ENCODE results near the gene MRPS18B.

The MRPS18B gene

DNA sequence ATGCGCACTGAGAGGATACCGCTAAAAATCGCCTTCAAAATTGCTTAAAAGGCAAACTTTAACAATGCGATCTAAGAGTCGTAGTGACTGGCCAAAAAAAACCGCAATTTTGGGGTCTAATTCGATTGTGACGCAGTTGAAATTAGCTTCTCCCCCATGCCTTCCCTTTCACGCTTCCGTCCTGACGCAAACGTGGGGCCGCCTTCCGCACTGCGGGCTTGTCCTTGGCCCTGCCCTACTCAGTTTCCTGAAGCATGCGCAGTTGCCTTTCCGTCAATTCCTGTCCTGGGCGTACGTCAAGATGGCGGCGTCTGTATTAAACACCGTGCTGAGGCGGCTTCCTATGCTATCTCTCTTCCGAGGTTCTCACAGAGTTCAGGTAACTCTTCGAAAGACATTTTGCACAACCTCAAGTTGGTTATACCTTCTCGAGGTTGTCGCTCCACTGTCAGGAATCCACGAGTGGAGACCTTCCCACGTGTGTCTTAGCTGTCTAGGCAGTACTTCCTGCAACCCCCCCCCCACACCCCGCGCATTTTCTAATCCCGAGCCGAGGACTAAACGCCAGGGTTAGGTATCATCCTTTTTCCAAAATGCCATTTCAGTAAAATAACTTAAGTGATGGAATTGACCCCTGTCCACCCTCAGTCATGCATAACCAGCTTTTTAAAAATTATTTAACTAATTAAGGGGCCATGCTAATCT, at the start of gene MRPS18B:
MRPS18B (plus strand) TSS at position 276 of the 705 bp plus-strand sequence; CDS start at position 302, 26 bp downstream.
- peak; percentile 98 for DNase-seq (ENCODE audit: low read depth)

DNA sequence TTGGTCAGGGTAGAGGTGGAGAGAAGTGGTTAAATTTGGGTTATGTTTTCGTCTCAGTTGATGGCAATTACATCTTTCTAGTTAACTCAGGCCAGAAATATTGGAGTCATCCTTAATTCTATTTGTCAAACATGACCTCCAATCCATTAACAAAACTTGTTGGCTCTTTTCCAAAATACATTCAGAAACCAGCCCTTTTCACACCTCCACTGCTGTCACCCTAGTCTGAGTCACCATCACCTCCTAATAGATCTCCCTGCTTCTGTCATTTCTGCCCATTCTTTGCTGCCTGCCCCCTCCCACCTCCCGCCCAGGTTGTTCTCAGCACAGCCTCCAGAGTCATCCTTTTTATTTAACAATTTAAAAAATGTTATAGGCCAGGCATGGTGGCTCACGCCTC, 49.4 kb upstream of the MRPS18B start:
- no peak for DNase-seq (ENCODE audit: low read depth)

DNA sequence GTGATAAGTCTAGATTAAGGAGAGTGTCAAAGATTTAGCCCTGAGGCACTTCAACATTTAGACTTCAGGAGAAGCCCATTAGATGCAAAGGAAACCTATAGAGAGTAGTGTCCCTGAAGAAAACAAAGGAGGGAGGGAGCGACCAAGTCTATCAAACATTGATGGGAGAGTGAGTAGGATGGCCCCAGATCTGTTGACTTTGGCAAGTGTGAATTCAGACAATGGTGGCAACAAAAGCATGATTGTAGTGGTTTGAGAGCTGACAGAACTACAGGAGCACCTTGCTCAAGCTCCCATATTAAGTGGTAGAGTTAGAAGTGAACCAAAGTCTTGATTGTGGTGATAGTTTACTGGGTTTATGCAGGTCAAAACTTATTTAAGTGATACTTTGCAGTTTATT, 47.4 kb upstream of the MRPS18B start:
- DNase-seq (ENCODE audit: low read depth), result no peak

DNA sequence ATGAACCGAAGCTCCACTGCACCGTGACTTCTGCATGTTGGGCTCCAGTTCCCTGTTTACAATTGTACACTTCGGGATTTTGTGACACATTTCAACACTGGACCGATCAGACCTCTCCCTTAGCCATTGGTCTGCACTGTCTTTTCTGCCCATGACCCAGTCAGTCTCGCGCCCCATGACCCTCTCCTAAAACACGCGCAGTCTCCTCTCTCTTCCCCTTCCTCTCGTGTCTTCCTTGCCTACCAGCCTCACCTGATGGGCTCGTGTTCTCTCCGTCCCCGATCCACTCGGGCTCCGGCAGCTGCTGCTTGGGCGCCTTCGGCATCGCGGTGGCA, 46.9 kb upstream of the MRPS18B start:
- DNase-seq (ENCODE audit: low read depth), result no peak

DNA sequence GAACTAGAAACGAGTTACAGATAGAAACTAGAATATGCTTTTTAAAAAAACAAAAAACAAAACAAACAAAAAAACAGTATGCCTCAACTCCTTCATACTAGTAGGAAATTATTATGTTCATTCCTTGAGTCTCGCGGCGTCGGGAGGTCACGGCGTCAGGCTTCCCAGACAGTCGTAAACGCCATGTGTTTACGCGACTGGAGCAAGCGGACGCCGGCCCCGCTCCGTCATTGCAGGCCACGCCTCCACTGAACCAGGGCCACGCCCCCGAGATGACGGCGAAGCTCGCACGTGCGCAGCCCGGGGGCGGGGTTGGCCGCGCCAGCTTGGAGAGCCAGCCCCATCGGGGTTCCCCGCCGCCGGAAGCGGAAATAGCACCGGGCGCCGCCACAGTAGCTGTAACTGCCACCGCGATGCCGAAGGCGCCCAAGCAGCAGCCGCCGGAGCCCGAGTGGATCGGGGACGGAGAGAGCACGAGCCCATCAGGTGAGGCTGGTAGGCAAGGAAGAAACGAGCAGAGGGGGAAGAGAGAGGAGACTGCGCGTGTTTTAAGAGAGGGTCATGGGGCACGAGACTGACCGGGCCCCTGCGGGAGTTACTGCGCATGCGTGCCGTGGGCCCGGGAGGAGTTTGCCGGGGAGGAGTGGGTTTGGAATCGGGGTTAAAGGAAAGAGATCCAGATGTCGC, 46.4 kb upstream of the MRPS18B start, which contains the start of gene ABCF1:
ABCF1 (plus strand) TSS at position 368 of the 687 bp plus-strand sequence; CDS start at position 414, 46 bp downstream.
- DNase-seq (ENCODE audit: low read depth), result peak; percentile 92

DNA sequence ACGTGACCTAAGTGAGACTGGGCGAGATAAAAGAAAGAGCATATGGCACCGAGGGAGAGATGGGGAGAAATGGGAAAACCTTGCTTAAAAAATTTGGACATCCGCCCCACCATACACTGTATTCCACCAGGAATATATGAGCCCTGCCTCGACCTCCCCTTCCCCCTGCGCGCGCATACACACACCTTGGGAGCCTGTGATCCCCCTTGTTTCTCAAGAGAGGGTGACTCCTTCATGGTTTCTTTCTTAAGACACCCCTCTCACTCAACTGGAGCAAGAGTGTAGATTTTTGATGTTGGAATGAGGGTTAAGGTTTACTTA, 45.9 kb upstream of the MRPS18B start:
- peak; percentile 4 for DNase-seq (ENCODE audit: low read depth)

DNA sequence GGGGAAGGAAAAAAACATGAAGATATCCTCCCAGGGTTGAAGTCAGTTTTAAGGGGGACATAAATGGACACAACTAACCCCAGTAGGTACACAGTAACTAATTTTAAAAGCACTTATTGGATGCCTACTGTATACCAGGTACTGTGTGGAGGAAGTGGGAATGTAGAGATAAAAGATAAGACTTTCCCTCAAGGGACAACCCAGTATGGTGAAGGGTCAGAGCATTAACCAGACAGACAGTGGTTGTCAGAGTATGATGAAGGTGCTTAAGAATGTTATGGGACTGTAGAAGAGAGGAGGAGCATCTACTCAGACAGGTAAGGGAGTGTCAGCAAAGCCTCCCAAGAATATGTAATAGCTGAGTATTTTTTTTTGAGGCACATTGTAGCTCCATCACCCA, 45.5 kb upstream of the MRPS18B start:
- no peak for DNase-seq (ENCODE audit: low read depth)

DNA sequence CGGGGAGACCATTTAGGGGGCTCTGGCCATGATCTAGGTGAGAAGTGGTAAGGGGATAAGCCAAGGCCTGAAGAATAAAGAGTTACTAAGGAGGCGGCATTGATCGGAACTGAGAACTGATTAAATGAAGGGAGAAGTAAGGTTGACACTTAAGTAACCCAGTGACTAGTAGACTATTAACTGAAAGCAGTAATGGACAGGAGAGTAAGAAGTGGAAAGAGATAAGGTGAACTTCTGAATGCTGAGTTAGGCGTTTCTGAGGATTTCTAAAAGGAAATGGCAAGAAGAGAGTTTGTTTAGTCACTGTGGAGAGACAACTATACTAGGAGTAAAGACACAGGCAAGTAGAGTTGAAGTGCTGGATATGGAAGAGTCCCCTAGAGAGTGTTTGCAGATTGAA, 44.5 kb upstream of the MRPS18B start:
- no peak for DNase-seq (ENCODE audit: low read depth)

DNA sequence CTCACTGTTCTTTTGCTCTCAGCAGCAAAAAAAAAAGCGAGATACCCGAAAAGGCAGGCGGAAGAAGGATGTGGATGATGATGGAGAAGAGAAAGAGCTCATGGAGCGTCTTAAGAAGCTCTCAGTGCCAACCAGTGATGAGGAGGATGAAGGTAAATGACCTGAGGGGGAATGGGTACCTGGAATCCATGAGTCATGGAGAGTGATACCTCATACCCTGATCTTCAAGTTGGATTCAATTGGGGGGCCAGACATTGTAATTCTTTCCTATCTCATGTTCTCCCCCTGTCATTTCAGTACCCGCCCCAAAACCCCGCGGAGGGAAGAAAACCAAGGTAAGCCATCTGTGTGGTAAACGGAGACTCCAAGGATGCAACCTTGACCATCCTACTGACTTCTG, 39.6 kb upstream of the MRPS18B start:
- DNase-seq (ENCODE audit: low read depth), result no peak

DNA sequence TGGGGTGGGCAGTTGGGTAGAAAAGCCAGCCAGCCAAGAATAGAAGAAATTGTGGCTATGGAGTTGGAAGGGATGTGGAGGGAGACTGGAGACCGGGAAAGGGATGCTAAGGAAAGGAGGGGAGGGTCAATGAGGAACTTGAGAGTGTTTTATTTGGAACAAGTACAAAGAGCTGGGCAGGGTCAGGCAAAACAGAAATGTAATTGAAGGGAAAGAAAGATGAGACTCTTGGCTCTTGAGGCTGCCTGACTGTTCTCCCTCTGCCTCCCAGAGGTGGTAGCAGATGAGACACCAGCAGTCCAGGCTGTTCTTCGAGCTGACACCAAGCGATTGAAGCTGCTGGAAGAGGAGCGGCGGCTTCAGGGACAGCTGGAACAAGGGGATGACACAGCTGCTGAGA, 33.7 kb upstream of the MRPS18B start:
- DNase-seq (ENCODE audit: low read depth), result no peak

DNA sequence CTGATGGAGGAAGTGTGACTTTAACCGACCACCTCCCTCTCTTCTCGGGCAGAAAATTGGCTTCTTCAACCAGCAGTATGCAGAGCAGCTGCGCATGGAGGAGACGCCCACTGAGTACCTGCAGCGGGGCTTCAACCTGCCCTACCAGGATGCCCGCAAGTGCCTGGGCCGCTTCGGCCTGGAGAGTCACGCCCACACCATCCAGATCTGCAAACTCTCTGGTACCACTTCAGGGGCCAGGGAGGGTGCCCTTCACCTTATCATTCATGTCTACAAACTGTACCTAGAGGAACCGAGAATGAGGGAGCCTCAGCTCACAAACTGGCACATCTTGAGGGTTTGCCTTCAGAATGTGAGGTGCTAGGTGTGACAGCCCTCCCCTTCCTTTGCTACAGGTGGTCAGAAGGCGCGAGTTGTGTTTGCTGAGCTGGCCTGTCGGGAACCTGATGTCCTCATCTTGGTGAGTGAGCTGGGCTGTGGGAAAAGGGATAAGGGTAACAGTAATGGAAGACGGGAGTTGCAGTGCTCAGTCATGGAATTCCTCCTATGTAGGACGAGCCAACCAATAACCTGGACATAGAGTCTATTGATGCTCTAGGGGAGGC, 27.8 kb upstream of the MRPS18B start:
- no peak for DNase-seq (ENCODE audit: low read depth)

DNA sequence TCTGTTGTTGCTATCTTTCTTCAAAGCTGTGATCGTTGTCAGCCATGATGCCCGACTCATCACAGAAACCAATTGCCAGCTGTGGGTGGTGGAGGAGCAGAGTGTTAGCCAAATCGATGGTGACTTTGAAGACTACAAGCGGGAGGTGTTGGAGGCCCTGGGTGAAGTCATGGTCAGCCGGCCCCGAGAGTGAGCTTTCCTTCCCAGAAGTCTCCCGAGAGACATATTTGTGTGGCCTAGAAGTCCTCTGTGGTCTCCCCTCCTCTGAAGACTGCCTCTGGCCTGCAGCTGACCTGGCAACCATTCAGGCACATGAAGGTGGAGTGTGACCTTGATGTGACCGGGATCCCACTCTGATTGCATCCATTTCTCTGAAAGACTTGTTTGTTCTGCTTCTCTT, 27.1 kb upstream of the MRPS18B start:
- no peak for DNase-seq (ENCODE audit: low read depth)

DNA sequence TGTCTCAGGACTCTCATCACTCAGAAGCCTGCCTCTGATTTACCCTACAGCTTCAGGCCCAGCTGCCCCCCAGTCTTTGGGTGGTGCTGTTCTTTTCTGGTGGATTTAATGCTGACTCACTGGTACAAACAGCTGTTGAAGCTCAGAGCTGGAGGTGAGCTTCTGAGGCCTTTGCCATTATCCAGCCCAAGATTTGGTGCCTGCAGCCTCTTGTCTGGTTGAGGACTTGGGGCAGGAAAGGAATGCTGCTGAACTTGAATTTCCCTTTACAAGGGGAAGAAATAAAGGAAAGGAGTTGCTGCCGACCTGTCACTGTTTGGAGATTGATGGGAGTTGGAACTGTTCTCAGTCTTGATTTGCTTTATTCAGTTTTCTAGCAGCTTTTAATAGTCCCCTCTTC, 26.6 kb upstream of the MRPS18B start:
- DNase-seq (ENCODE audit: low read depth), result peak; percentile 57

DNA sequence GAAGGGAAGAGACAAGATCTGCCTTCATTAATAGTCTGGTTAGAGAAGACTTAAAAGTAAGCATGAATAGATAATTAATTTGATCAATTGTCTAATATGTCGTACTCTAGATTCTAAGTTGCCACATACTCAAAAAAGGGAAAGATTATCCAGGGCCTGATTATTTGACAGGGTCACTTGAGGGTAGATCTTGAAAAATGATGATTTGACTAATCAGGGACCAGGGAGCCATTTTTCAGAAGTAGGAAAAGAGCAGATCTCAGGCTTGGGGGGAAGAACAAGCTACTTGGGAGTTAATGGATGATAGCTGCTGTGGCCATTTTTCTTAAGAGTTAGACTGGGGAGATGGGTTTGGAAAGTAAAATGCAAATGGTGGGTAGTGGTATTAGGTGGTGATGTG, 25.4 kb upstream of the MRPS18B start:
- no peak for DNase-seq (ENCODE audit: low read depth)

DNA sequence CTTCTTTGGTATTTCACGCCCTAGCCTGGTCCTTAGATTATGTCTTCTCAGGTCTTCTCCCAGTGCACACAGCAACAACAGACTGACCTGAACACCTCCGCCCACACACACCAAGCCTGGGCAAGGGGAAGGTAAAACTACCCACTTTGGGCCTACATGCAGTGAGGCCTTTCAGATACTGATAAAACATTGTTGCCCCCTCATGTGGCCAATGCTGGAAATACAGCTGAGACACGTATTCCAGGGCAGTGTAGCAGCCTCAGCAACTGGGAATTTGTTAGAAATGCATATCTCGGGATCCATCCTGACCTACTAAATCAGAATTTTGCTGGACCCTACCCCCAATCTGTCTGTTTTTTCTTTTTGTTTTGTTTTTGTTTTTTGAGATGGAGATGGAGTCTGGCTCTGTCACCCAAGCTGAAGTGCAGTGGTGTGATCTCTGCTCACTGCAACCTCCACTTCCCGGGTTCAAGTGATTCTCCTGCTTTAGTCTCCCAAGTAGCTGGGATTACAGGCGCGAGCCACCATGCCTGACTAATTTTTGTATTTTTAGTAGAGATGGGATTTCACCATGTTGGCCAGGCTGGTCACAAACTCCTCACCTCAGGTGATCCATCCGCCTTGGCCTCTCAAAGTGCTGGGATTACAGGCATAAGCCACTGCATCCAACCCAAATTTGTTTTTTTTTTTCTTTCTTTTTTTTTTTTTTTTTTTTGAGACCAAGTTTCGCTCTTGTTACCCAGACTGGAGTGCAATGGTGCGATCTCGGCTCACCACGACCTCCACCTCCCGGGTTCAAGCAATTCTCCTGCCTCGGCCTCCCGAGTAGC, 20.1 kb upstream of the MRPS18B start:
- peak; percentile 79 for DNase-seq (ENCODE audit: low read depth)

DNA sequence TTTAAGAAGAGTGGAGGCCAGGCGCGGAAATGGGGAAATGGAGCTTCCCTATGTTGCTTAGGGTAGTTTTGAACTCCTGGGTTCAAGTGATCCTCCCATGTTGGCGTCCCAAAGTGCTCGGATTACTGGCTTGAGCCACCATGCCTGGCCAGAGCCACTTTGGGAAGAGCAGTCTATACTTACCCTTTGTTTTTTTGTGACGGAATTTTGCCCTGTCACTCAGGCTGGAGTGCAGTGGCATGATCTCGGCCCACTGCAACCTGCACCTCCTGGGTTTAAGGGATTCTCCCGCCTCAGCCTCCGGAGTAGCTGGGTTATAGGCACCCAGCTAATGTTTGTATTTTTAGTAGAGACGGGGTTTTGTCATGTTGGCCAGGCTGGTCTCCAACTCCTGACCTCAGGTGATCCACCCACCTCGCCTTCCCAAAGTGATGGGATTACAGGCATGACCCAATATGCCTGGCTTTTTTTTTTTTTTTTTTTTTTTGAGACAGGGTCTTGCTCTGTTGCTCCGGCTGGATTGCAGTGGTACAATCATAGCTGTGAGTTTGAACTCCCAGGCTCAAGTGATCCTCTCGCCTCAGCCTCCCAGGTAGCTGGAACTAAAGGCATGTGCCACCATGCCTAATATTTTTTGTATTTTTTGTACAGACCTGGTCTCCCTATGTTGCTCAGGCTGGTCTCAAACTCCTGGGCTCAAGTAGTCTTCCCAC, 18.6 kb upstream of the MRPS18B start:
- DNase-seq (ENCODE audit: low read depth), result no peak

DNA sequence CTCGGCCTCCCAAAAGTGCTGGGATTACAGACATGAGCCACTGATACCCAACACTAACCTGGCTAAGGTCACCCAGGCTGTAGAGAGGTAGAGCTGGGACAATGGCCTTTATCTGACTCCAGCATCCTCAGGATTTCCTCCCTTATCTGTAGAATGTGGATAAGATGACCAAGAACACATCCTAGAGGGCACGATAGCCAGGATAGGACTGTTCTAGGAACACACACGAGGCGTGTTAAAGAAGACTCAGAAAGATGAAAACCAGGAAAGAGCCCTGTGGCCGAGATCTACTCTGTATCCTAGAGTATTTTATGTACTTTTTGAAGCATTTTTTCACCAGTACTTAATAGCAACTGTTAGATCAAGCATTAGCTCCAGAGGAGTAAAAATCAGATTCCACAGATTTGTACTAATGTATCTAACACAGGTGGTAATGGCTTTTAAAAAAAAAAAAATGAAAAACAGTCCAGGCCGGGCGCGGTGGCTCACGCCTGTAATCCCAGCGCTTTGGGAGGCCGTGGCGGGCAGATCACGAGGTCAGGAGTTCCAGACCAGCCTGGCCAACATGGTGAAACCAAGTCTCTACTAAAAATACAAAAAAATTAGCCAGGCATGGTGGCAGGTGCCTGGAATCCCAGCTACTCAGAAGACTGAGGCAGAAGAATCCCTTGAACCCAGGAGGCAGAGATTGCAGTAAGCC, 17.9 kb upstream of the MRPS18B start:
- no peak for DNase-seq (ENCODE audit: low read depth)

DNA sequence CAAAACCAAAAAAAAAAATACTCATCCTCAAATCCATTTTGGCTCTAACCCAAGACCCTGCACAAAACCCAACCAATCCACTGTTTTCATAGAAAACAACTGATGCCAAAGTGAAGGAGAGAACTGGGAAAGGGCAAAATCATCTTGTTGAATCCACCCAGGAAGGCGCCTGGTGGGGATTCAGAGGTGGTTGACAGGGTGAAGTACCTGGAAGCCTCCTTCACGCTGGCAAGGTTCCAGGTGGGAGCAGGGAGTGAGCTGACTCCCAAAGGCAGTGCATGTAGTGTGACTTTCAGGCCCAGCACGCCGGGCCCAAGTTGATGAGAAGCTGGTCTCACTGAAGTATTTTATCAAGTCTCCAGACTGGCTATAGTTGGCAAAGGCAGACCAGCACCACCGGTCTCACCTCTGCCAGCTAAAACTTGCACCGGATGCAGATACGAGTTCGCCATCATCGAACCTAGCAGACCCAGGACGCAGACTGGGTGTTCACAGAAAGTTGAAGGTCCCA, 17.1 kb upstream of the MRPS18B start:
- DNase-seq (ENCODE audit: low read depth), result no peak

DNA sequence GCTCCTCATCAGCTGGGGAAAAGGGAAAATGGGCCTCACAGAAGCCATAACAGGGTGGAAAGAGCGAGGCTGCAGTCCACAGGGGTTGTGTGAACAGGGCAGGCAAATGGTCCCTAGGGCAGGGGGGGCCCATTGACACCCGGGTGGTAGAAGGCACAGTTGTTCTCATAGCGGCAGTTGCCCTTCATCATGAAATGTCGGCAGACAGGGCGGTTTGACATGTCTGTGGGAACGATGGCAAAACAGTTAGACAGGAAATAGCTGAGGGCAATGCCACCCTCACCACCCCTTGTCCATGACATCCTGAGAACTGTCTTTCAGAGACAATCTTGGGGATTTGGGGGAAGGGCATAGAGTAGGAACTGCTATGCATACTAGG, 16.2 kb upstream of the MRPS18B start:
- no peak for DNase-seq (ENCODE audit: low read depth)

DNA sequence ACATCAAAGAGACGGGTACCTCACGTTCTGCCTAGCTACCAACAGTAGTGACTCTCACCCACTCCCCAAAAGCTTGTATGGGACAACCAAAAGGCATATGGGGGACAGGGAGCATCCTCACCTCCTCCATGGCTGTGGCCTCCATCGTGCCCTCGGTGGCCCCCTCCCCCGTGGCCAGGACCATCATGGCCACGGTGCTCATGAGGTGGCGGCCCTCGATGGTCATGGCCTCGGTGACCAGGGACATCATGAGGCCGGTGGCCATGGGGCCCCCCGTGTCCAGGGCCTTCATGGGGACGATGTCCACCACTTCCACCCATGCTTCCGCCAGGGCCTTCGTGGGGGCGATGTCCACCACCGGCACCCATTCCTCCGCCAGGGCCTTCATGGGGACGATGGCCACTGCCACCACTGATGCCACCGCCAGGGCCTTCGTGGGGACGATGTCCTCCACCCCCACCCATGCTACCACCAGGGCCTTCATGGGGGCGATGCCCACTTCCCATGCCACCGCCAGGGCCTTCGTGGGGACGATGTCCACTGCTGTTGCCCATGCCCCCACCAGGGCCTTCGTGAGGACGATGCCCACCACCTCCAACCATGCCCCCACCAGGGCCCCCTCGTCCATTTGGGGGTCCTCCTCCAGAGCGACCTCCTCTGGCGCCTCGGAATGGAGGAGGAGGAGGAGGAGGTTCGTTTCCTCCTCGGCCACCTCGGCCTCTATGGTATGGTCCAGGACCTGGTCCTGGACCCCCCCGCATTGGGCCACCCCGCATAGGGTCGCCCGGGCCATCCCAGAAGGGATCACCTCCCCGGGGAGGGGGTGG, 15.6 kb upstream of the MRPS18B start:
- DNase-seq (ENCODE audit: low read depth), result no peak

Data from amniotic epithelial cell (primary cell).